ENCODE measurements around the gene UBLCP1.
A peak's percentile ranks its signal among the peaks of the same experiment; 100 is the strongest.

Gene UBLCP1

GRCh38 chr5:159240301-159240870, 22.7 kb upstream of the UBLCP1 start (continued):
- peak; percentile 32; the same call in 1 of the 2 replicates for TF ChIP-seq ZNF518A (tag by site-specific recombination; conservative IDR thresholded peaks at IDR 0.05; ENCODE audit: low read depth)
- TF ChIP-seq HIC1 (tag by site-specific recombination; IDR thresholded peaks at IDR 0.05) = peak; percentile 69
- no peak for TF ChIP-seq ZBTB26 (tag by site-specific recombination; optimal IDR thresholded peaks at IDR 0.05)
- no peak for TF ChIP-seq ZNF214 (tag by site-specific recombination; IDR thresholded peaks at IDR 0.05; ENCODE audit: borderline replicate concordance)
- no peak for TF ChIP-seq ZNF416 (tag by site-specific recombination; IDR thresholded peaks at IDR 0.05)
- TF ChIP-seq KLF9 (tag by site-specific recombination; IDR thresholded peaks at IDR 0.05; ENCODE audit: low read depth) = no peak
- no peak for TF ChIP-seq ZNF530 (tag by site-specific recombination; IDR thresholded peaks at IDR 0.05; ENCODE audit: low read depth)
- TF ChIP-seq ZNF777 (tag by site-specific recombination; IDR thresholded peaks at IDR 0.05; ENCODE audit: borderline replicate concordance) = no peak
- TF ChIP-seq ZNF19 (tag by site-specific recombination; IDR thresholded peaks at IDR 0.05; ENCODE audit: low read depth) = no peak
- peak; percentile 62; the same call in 1 of the 2 replicates for TF ChIP-seq ZNF692 (tag by site-specific recombination; IDR thresholded peaks at IDR 0.05)
- TF ChIP-seq ZBTB11 (tag by site-specific recombination; conservative IDR thresholded peaks at IDR 0.05; ENCODE audit: low read depth) = no peak
- no peak for TF ChIP-seq PRDM6 (tag by site-specific recombination; IDR thresholded peaks at IDR 0.05)
- TF ChIP-seq ZNF18 (tag by site-specific recombination; IDR thresholded peaks at IDR 0.05) = no peak
- no peak; the same call in 1 of the 2 replicates for TF ChIP-seq ZNF398 (tag by site-specific recombination; IDR thresholded peaks at IDR 0.05)
- no peak for TF ChIP-seq ZNF169 (tag by site-specific recombination; IDR thresholded peaks at IDR 0.05)
- no peak for TF ChIP-seq ZFP37 (tag by site-specific recombination; IDR thresholded peaks at IDR 0.05)
- no peak for TF ChIP-seq ZNF324 (tag by site-specific recombination; IDR thresholded peaks at IDR 0.05)
- TF ChIP-seq ZNF768 (tag by site-specific recombination; IDR thresholded peaks at IDR 0.05) = no peak
- no peak for TF ChIP-seq ZNF658 (tag by site-specific recombination; IDR thresholded peaks at IDR 0.05)
